HepG2 (cell line): ENCODE data around the gene GDF11. TPM values are rescaled to one million over a fixed set of nuclear protein-coding genes. Genes with fewer than 3 reads are reported as not detected.
A peak's percentile ranks its signal among the peaks of the same experiment; 100 is the strongest.

Experiments used
- CBX2 ChIP-seq, 2 experiments: fragments of 200-600 bp in 1 of 2; sonication (generic); formaldehyde crosslinking in 1 of 2; IDR thresholded peaks; 2 replicates each; pipeline versions ENCODE4 v1.7.0 to v1.8.1; 2018 to 2022; ENCODE audit warnings: low read depth in 2 of 2, low read length in 1 of 2, mild to moderate bottlenecking in 1 of 2, missing genetic modification reagents in 1 of 2
- ELF1 ChIP-seq: sonication (generic); formaldehyde crosslinking; IDR thresholded peaks from 2 replicates; pipeline ENCODE4 v1.4.0; 2020; ENCODE audit warnings: missing genetic modification reagents
- FIP1L1 ChIP-seq: fragments of 200-400 bp; formaldehyde crosslinking; IDR thresholded peaks from 2 replicates; pipeline ENCODE4 v1.6.1; 2018; ENCODE audit warnings: low read depth, mild to moderate bottlenecking, low read length, moderate library complexity, borderline replicate concordance; ENCODE audit not compliant: insufficient read depth
- KDM2A ChIP-seq: sonication (generic); formaldehyde crosslinking; IDR thresholded peaks from 2 replicates; pipeline ENCODE4 v1.4.0; 2020; ENCODE audit warnings: low read depth, missing genetic modification reagents, borderline replicate concordance
- PHF8 ChIP-seq: sonication (generic); formaldehyde crosslinking; IDR thresholded peaks from 2 replicates; pipeline ENCODE4 v1.5.0; 2020; ENCODE audit warnings: missing genetic modification reagents
- RCOR2 ChIP-seq: IDR thresholded peaks from 2 replicates; pipeline ENCODE4 v1.6.1; 2016; ENCODE audit warnings: missing biosample characterization, missing genetic modification reagents
- UBTF ChIP-seq: sonication (generic); formaldehyde crosslinking; IDR thresholded peaks from 2 replicates; pipeline ENCODE4 v1.4.0; 2020; ENCODE audit warnings: mild to moderate bottlenecking, missing genetic modification reagents
- ZBTB37 ChIP-seq: sonication (generic); formaldehyde crosslinking; IDR thresholded peaks from 2 replicates; pipeline ENCODE4 v1.4.0; 2020; ENCODE audit warnings: mild to moderate bottlenecking, missing genetic modification reagents
- ZNF503 ChIP-seq: sonication (generic); formaldehyde crosslinking; IDR thresholded peaks from 2 replicates; pipeline ENCODE4 v1.4.0; 2020; ENCODE audit warnings: missing genetic modification reagents
- ZNF549 ChIP-seq: sonication (generic); formaldehyde crosslinking; IDR thresholded peaks from 2 replicates; pipeline ENCODE4 v1.5.0; 2020; ENCODE audit warnings: missing genetic modification reagents
- ZSCAN12 ChIP-seq: sonication (generic); formaldehyde crosslinking; IDR thresholded peaks from 2 replicates; pipeline ENCODE4 v1.9.0; 2021; ENCODE audit warnings: mild to moderate bottlenecking, missing genetic modification reagents
- polyA plus RNA-seq, 8 experiments: library from polyadenylated mRNA; depleted of rRNA in 3 of 8; stranded (reverse) in 7 of 8; unstranded in 1 of 8; fragments of >200 nt; fragmentation: Illumina TruSeq in 4 of 8; extraction: Trizol in 4 of 8; gene quantifications; 2 replicates each; pipeline versions ENCODE4 v1.2.1 to v1.2.3, GENCODE V29; 2011 to 2016; ENCODE audit warnings: low read depth in 4 of 8, missing spikeins in 1 of 8, mixed read lengths in 1 of 8; ENCODE audit not compliant: insufficient read depth in 1 of 8
- total RNA-seq, 5 experiments: library from RNA; depleted of rRNA; stranded (reverse); fragments of >200 nt; fragmentation: Illumina TruSeq; extraction: Trizol; gene quantifications; 2 replicates each; pipeline ENCODE4 v1.2.3, GENCODE V29; 2016; ENCODE audit warnings: low read depth in 1 of 5

GDF11 gene
- total and polyA plus RNA-seq, 2 of the 13 experiments (the other 11 are each of a cell fraction or from before 2014, with no cell fraction given) = 0.63 to 1.5 TPM

- TF ChIP-seq CBX2 (IDR thresholded peaks at IDR 0.05; ENCODE audit: low read depth, low read length) = no peak
- TF ChIP-seq CBX2 (CRISPR knock-in tag; IDR thresholded peaks at IDR 0.05; ENCODE audit: low read depth) = no peak
- no peak for TF ChIP-seq ZSCAN12
- TF ChIP-seq ZBTB37 (CRISPR knock-in tag) = no peak
- TF ChIP-seq PHF8 (CRISPR knock-in tag) = peak; percentile 52
- peak; percentile 28; the same call in 1 of the 2 replicates for TF ChIP-seq KDM2A (CRISPR knock-in tag)
- TF ChIP-seq ZNF503 (CRISPR knock-in tag) = no peak
- TF ChIP-seq ZNF549 = no peak
- TF ChIP-seq ELF1 (CRISPR knock-in tag) = peak; percentile 54; the same call in 1 of the 2 replicates
- no peak for TF ChIP-seq FIP1L1
- TF ChIP-seq UBTF = peak; percentile 6; the same call in 1 of the 2 replicates
- TF ChIP-seq RCOR2 = no peak
Observed at GRCh38 chr12:55728186-55728938, 14.6 kb upstream of the GDF11 start (continued).
